SH-SY5Y (cell line): Measurements from ENCODE around the gene CD38.

ENCODE experiments used
- GATA2 ChIP-seq: IDR thresholded peaks from 2 replicates; pipeline ENCODE4 v1.6.1; 2011; ENCODE audit warnings: mild to moderate bottlenecking, low read depth, low read length
- GATA3 ChIP-seq: IDR thresholded peaks from 2 replicates; pipeline ENCODE4 v1.6.1; 2011; ENCODE audit warnings: low read depth, mild to moderate bottlenecking, low read length, moderate library complexity

DNA sequence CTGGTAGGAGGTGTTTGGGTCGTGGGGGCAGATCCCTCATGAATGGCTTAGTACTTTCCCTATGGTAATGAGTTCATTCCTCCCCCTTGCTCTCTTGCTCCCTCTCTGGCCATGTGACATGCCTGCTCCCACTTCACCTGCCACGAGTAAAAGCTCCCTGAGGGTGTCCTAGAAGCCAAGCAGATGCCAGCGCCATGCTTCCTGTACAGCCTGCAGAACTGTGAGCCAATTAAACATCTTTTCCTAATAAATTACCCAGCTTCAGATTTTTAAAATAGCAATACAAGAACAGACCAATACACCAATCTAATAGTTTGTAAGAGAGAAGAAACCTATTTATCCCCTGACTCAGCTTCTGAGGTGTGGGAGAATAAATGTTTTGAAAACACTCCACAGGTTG lies 99.9 kb downstream of the CD38 start:
- TF ChIP-seq GATA2 (no peak), GATA3 (no peak)
